ENCODE results near the gene FKBP5. TPM values are rescaled to one million over a fixed set of nuclear protein-coding genes. Genes with fewer than 3 reads are reported as not detected.

The FKBP5 gene
- total and polyA plus RNA-seq, 3 donors from 2014 or later = 86.8 to 185 (median 156) TPM

DNA sequence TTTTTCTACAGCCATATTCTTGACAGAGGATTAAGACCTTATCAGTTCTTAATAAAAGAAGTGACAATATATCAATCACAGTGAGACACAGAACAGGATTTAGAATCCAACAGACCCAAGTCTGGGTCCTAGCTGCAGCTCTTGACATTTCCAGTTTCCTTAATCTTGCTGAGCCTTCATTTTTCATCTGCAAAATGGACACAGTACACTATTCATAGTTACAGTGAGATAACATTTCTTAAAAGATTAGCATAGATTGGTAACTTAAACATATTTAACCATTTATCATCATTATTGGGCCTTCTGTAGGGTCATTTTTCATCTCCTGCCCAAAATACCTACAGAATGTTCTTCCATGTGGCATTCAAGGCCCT lies 45.6 kb downstream of the FKBP5 start:
- H3K9me3 ChIP-seq = no peaks in the 10 kb centered on the region
- no peak for DNase-seq
- no peak overlapping the region for H3K27ac ChIP-seq
- H3K4me3 ChIP-seq = no peak overlapping the region
- H3K27me3 ChIP-seq = no peaks in the 10 kb centered on the region
- H3K36me3 ChIP-seq (ENCODE audit: low read depth, missing control alignments) = no peaks in the 10 kb centered on the region
- no peak for TF ChIP-seq POLR2A (IDR thresholded peaks at IDR 0.05)
- TF ChIP-seq, protein P1, sequence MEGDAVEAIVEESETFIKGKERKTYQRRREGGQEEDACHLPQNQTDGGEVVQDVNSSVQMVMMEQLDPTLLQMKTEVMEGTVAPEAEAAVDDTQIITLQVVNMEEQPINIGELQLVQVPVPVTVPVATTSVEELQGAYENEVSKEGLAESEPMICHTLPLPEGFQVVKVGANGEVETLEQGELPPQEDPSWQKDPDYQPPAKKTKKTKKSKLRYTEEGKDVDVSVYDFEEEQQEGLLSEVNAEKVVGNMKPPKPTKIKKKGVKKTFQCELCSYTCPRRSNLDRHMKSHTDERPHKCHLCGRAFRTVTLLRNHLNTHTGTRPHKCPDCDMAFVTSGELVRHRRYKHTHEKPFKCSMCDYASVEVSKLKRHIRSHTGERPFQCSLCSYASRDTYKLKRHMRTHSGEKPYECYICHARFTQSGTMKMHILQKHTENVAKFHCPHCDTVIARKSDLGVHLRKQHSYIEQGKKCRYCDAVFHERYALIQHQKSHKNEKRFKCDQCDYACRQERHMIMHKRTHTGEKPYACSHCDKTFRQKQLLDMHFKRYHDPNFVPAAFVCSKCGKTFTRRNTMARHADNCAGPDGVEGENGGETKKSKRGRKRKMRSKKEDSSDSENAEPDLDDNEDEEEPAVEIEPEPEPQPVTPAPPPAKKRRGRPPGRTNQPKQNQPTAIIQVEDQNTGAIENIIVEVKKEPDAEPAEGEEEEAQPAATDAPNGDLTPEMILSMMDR (IDR thresholded peaks at IDR 0.05) = no peak
- intact Hi-C loops (cut with DNase I; ENCODE audit: low total_unique reads) = no loop called here
- no peaks in the 10 kb centered on the region for H3K4me1 ChIP-seq

GRCh38 chr6:35642471-35643161 lies 46.1 kb downstream of the FKBP5 start:
- Histone ChIP-seq H3K27me3 (no peaks in the 10 kb centered on the region), H3K4me1 (no peaks in the 10 kb centered on the region), H3K36me3 (ENCODE audit: low read depth, missing control alignments) (no peaks in the 10 kb centered on the region), H3K4me3 (no peak overlapping the region), H3K9me3 (no peaks in the 10 kb centered on the region), H3K27ac (no peak overlapping the region)
- no peak for TF ChIP-seq POLR2A (IDR thresholded peaks at IDR 0.05)
- TF ChIP-seq, protein P1 (IDR thresholded peaks at IDR 0.05) = no peak
- WGBS, 2 donors = 64 to 86% methylated on average over 1 of the region's 1 CpG
- intact Hi-C loops (cut with DNase I; ENCODE audit: low total_unique reads) = no loop called here
- DNase-seq = no peak

DNA sequence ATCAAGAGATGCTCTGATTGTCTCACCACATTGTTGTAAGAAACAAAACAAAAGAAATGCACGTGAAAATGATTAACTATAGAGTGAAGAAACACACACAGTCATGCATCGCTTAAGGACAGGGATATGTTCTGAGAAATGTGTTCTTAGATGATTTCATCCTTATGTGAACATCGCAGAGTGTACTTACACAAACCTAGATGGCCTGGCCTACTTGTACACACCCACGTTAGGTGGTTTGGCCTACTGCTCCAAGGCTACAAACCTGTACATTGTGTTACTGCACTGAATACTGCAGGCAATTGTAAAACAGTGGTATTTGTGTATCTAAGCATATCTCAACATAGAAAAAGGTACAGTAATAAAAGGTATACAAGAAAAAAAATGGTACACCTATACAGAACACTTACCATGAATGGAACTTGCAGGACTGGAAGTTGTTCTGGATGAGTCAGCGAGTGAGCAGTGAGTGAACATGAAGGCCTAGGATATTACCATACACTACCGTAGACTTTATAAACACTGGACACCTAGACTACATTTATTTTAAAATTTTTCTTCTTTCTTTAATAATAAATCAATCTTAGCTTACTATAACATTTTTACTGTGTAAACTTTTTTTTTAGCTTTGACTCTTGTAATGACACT lies 48.6 kb downstream of the FKBP5 start:
- Histone ChIP-seq H3K27ac (no peak overlapping the region), H3K9me3 (no peaks in the 10 kb centered on the region), H3K4me1 (peaks cover 1% of the 10 kb centered on the region), H3K36me3 (ENCODE audit: low read depth, missing control alignments) (no peaks in the 10 kb centered on the region), H3K27me3 (no peaks in the 10 kb centered on the region), H3K4me3 (no peak overlapping the region)
- TF ChIP-seq POLR2A (IDR thresholded peaks at IDR 0.05) = no peak
- TF ChIP-seq, protein P1 (IDR thresholded peaks at IDR 0.05) = no peak
- 86 to 87% methylated on average over 6 of the region's 6 CpGs for WGBS, 2 donors
- intact Hi-C loops (cut with DNase I; ENCODE audit: low total_unique reads) = no loop called here
- no peak for DNase-seq

GRCh38 chr6:35638679-35639078 lies 50.0 kb downstream of the FKBP5 start:
- DNase-seq = no peak
- no peak overlapping the region for H3K27ac ChIP-seq
- no peaks in the 10 kb centered on the region for H3K27me3 ChIP-seq
- TF ChIP-seq, protein P1 (IDR thresholded peaks at IDR 0.05) = no peak
- no peak for TF ChIP-seq POLR2A (IDR thresholded peaks at IDR 0.05)
- intact Hi-C loops (cut with DNase I; ENCODE audit: low total_unique reads) = no loop called here
- no peak overlapping the region for H3K4me3 ChIP-seq
- H3K4me1 ChIP-seq = peaks cover 9% of the 10 kb centered on the region
- H3K9me3 ChIP-seq = no peaks in the 10 kb centered on the region
- H3K36me3 ChIP-seq (ENCODE audit: low read depth, missing control alignments) = no peaks in the 10 kb centered on the region
- 75 to 86% methylated on average over 3 of the region's 3 CpGs for WGBS, 2 donors

DNA sequence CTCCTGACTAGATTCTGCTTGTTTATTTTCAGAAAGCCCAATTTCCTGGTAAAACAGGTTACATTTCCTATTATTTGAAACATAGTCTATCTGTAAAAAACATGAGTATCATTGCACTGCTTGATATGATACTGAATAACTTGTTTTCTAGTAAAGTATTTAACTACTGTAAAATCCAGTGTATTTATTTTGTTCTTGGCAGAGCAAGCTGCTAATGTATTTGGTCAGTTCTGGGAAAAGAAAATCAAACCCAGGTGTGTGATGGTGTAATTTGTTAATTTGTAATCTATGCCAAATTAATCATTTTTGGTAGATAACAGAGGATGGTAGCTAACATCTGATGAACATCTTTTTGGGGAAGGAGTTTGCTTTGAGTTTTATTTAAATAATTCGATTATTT lies 50.8 kb downstream of the FKBP5 start:
- Histone ChIP-seq H3K9me3 (no peaks in the 10 kb centered on the region), H3K27me3 (no peaks in the 10 kb centered on the region), H3K4me3 (no peak overlapping the region), H3K36me3 (ENCODE audit: low read depth, missing control alignments) (no peaks in the 10 kb centered on the region), H3K27ac (peak overlapping the region in 1 of 2 donors; percentile 16), H3K4me1 (peaks cover 9% of the 10 kb centered on the region)
- WGBS, 2 donors = 97 to 100% methylated on average over 1 of the region's 1 CpG
- TF ChIP-seq POLR2A (IDR thresholded peaks at IDR 0.05) = no peak
- TF ChIP-seq, protein P1 (IDR thresholded peaks at IDR 0.05) = no peak
- DNase-seq = no peak
- intact Hi-C loops (cut with DNase I; ENCODE audit: low total_unique reads) = no loop called here

Measured in testis (tissue), 3 donors.